MM.1S (cell line): ENCODE data around the gene TBL1X.

Source experiments
- DNase-seq: peaks from one replicate; pipeline ENCODE4 v3.0.0-alpha.2; 2015
- H2AFZ ChIP-seq: fragments of 300-600 bp; sonication (generic); 2 replicates; pipeline ENCODE4 v1.6.0; 2016; ENCODE audit warnings: antibody characterized with exemption, low read length
- H3F3A ChIP-seq: fragments of 300-600 bp; sonication (generic); 2 replicates; pipeline ENCODE4 v1.6.1; 2016; ENCODE audit warnings: mild to moderate bottlenecking, antibody characterized with exemption, low read length, moderate library complexity, mixed read lengths; ENCODE audit not compliant: insufficient read depth
- H3K27ac ChIP-seq: fragments of 300-600 bp; sonication (generic); 2 replicates; pipeline ENCODE4 v1.5.1; 2016; ENCODE audit warnings: mild to moderate bottlenecking, low read length
- H3K27me3 ChIP-seq: fragments of 300-600 bp; sonication (generic); replicated peaks from 2 replicates; pipeline ENCODE4 v1.6.0; 2016; ENCODE audit warnings: low read length; ENCODE audit not compliant: insufficient read depth
- H3K36me3 ChIP-seq: fragments of 300-600 bp; sonication (generic); replicated peaks from 2 replicates; pipeline ENCODE4 v1.6.1; 2016; ENCODE audit warnings: mild to moderate bottlenecking, low read length, mixed read lengths; ENCODE audit not compliant: insufficient read depth
- H3K4me1 ChIP-seq: fragments of 300-600 bp; sonication (generic); 2 replicates; pipeline ENCODE4 v1.6.1; 2016; ENCODE audit warnings: low read length, mixed read lengths
- H3K4me2 ChIP-seq: fragments of 300-600 bp; sonication (generic); 2 replicates; pipeline ENCODE4 v1.6.0; 2016; ENCODE audit warnings: low read depth, low read length
- H3K4me3 ChIP-seq: fragments of 300-600 bp; sonication (generic); 2 replicates; pipeline ENCODE4 v1.5.1; 2016; ENCODE audit warnings: low read length, mixed read lengths
- H3K79me2 ChIP-seq: fragments of 300-600 bp; sonication (generic); 2 replicates; pipeline ENCODE4 v1.6.1; 2016; ENCODE audit warnings: mixed run types, low read length, mixed read lengths
- H3K9ac ChIP-seq: fragments of 300-600 bp; sonication (generic); 2 replicates; pipeline ENCODE4 v1.6.1; 2016; ENCODE audit warnings: low read length, mixed read lengths
- H3K9me2 ChIP-seq: fragments of 300-600 bp; sonication (generic); replicated peaks from 2 replicates; pipeline ENCODE4 v1.6.1; 2016; ENCODE audit warnings: mild to moderate bottlenecking, low read length, mixed read lengths; ENCODE audit not compliant: insufficient read depth
- H3K9me3 ChIP-seq: fragments of 300-600 bp; sonication (generic); replicated peaks from 2 replicates; pipeline ENCODE4 v1.6.1; 2016; ENCODE audit warnings: mild to moderate bottlenecking, low read length, mixed read lengths; ENCODE audit not compliant: insufficient read depth
- H4K20me1 ChIP-seq: fragments of 300-600 bp; sonication (generic); 2 replicates; pipeline ENCODE4 v1.6.1; 2016; ENCODE audit warnings: mild to moderate bottlenecking, low read length, moderate library complexity, mixed read lengths; ENCODE audit not compliant: insufficient read depth
- CTCF ChIP-seq: fragments of 300-600 bp; sonication (generic); IDR thresholded peaks from 2 replicates; pipeline ENCODE4 v1.5.1; 2016; ENCODE audit warnings: antibody characterized with exemption, low read length, mixed read lengths
- EZH2 ChIP-seq: fragments of 300-600 bp; sonication (generic); optimal IDR thresholded peaks from 2 replicates; pipeline ENCODE3; 2017; ENCODE audit warnings: low read depth, mild to moderate bottlenecking, antibody characterized with exemption, low read length, mixed read lengths
- EZH2phosphoT487 ChIP-seq: fragments of 300-600 bp; sonication (generic); IDR thresholded peaks from 2 replicates; pipeline ENCODE4 v1.6.1; 2018; ENCODE audit warnings: antibody characterized with exemption, low read length

The TBL1X gene

DNA sequence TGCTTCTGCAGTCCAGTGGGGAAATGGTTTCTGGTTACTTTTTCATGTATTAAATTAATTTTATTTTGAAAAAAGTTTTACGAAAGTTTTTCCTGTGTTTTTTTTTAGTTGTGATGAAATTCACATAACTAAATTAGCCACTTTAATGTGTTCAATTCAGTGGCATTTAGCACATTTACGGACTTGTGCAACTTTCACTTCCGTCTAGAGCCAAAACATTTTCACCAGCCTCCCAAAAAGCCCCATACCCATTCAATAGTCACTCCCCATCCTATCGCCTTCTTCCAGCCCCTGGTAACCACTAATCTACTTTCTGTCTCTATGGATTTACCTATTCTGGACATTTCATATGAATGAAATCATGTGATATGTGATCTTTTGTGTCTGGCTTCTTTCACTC lies 22.8 kb upstream of the TBL1X start:
- Histone ChIP-seq H3K9me3 (no peaks in the 10 kb centered on the region), H3K27me3 (no peaks in the 10 kb centered on the region), H3K27ac (no peak overlapping the region), H3K36me3 (no peaks in the 10 kb centered on the region), H2AFZ (no peak overlapping the region), H3K9ac (no peak overlapping the region), H3K4me2 (no peak overlapping the region), H3F3A (no peaks in the 10 kb centered on the region; the same call in 1 of the 2 replicates), H4K20me1 (no peaks in the 10 kb centered on the region), H3K9me2 (no peaks in the 10 kb centered on the region), H3K4me3 (no peak overlapping the region), H3K79me2 (no peaks in the 10 kb centered on the region), H3K4me1 (peaks cover 12% of the 10 kb centered on the region)
- TF ChIP-seq CTCF (no peak), EZH2 (no peak), EZH2phosphoT487 (no peak)
- no peak for DNase-seq

- no peaks in the 10 kb centered on the region for H3K27me3 ChIP-seq
- H3K9ac ChIP-seq, result no peak overlapping the region
- H3F3A ChIP-seq, result no peaks in the 10 kb centered on the region; the same call in 1 of the 2 replicates
- no peaks in the 10 kb centered on the region for H3K36me3 ChIP-seq
- no peak overlapping the region for H2AFZ ChIP-seq
- no peak overlapping the region for H3K4me3 ChIP-seq
- H3K79me2 ChIP-seq, result no peaks in the 10 kb centered on the region
- no peaks in the 10 kb centered on the region for H4K20me1 ChIP-seq
- no peaks in the 10 kb centered on the region for H3K9me3 ChIP-seq
- H3K4me2 ChIP-seq, result no peak overlapping the region
- H3K4me1 ChIP-seq, result peaks cover 12% of the 10 kb centered on the region
- H3K9me2 ChIP-seq, result no peaks in the 10 kb centered on the region
- DNase-seq, result no peak
- no peak overlapping the region for H3K27ac ChIP-seq
- TF ChIP-seq CTCF, result no peak
- TF ChIP-seq EZH2phosphoT487, result no peak
- TF ChIP-seq EZH2, result no peak
Measured at GRCh38 chrX:9443327-9443726, 21.5 kb upstream of the TBL1X start.

- no peak for TF ChIP-seq EZH2
- TF ChIP-seq EZH2phosphoT487, result no peak
- TF ChIP-seq CTCF, result no peak
- no peak overlapping the region for H3K9ac ChIP-seq
- H4K20me1 ChIP-seq, result no peaks in the 10 kb centered on the region
Measured at GRCh38 chrX:9447906-9448305, 17.0 kb upstream of the TBL1X start.

More at GRCh38 chrX:9447906-9448305, 17.0 kb upstream of the TBL1X start:
- Histone ChIP-seq H3K27ac (no peak overlapping the region), H3K9me2 (no peaks in the 10 kb centered on the region), H3K9me3 (no peaks in the 10 kb centered on the region), H2AFZ (no peak overlapping the region), H3K79me2 (no peaks in the 10 kb centered on the region), H3K36me3 (no peaks in the 10 kb centered on the region), H3F3A (no peaks in the 10 kb centered on the region), H3K27me3 (no peaks in the 10 kb centered on the region), H3K4me2 (no peak overlapping the region), H3K4me3 (no peak overlapping the region), H3K4me1 (no peaks in the 10 kb centered on the region)
- DNase-seq, result no peak
